Measurements from ENCODE around the gene FOXA3. TPM values are rescaled to one million over a fixed set of nuclear protein-coding genes. Genes with fewer than 3 reads are reported as not detected.

FOXA3 gene
- total and polyA plus RNA-seq, 2 experiments from 2014 or later: 11.1 to 17.5 TPM

- peak; percentile 15 for ATAC-seq
- H3K36me3 ChIP-seq (ENCODE audit: insufficient read depth): no peaks in the 10 kb centered on the region
- peak; percentile 59 for DNase-seq (ENCODE audit: low spot score)
- H3K27ac Mint-ChIP-seq: no peak overlapping the region
- peaks cover 9% of the 10 kb centered on the region for H3K4me1 Mint-ChIP-seq
- peak; percentile 17 for TF ChIP-seq EZH2 (IDR thresholded peaks at IDR 0.05; ENCODE audit: low read depth, unreplicated experiment)
- no peak for TF ChIP-seq ZNF462 (CRISPR knock-in tag; IDR thresholded peaks at IDR 0.05)
- 0 out of 2 replicates have a peak, but pooled peaks have one; percentile 9 for TF ChIP-seq CREB1 (CRISPR knock-in tag; IDR thresholded peaks at IDR 0.05; ENCODE audit: low read depth)
- TF ChIP-seq NANOG (IDR thresholded peaks at IDR 0.05; ENCODE audit: borderline replicate concordance): no peak
- TF ChIP-seq ZNF114 (CRISPR knock-in tag; IDR thresholded peaks at IDR 0.05): no peak
- peak overlapping the region; percentile 68 for H3K4me3 Mint-ChIP-seq
- H3K4me3 ChIP-seq: peak overlapping the region; percentile 86
- H3K27me3 ChIP-seq (ENCODE audit: insufficient read depth): peaks cover 23% of the 10 kb centered on the region
- peaks cover 21% of the 10 kb centered on the region; the same call in 1 of the 2 replicates for H3F3A ChIP-seq (replicated peaks; ENCODE audit: low read depth)
- H3K4me2 ChIP-seq: peak overlapping the region; percentile 87
- H3K27ac ChIP-seq (ENCODE audit: low read depth): no peak overlapping the region
- no peaks in the 10 kb centered on the region for H3K9me3 Mint-ChIP-seq
- no peaks in the 10 kb centered on the region; the same call in none of the 2 replicates for H4K20me1 ChIP-seq (replicated peaks; ENCODE audit: insufficient read depth)
- H3K27me3 Mint-ChIP-seq (ENCODE audit: insufficient read depth, low read depth, poor library complexity): peaks cover 20% of the 10 kb centered on the region
- H2AFZ ChIP-seq: peak overlapping the region; percentile 90
- H3K4me1 ChIP-seq (ENCODE audit: insufficient read depth): peaks cover 6% of the 10 kb centered on the region; the same call in 1 of the 2 replicates
- peaks cover 19% of the 10 kb centered on the region for H3K36me3 Mint-ChIP-seq (ENCODE audit: low read depth)
- H3K9me2 ChIP-seq (ENCODE audit: insufficient read depth): no peaks in the 10 kb centered on the region
- no peaks in the 10 kb centered on the region for H3K79me2 ChIP-seq (replicated peaks; ENCODE audit: insufficient read depth)
Measured at GRCh38 chr19:45900738-45901431, 36.8 kb downstream of the FOXA3 start.
